GM19438 (cell line): ENCODE measurements around the gene POLR2J.
"Not testable (repeated sequence)": the region's sequence is repeated elsewhere in the genome, so short reads cannot be mapped to it uniquely, and the experiment has no call there.

ENCODE experiments used
- ATAC-seq: cut with Tn5 transposase; IDR thresholded peaks from one replicate; pipeline ENCODE4 v1.9.1; 2021; ENCODE audit warnings: low read depth; ENCODE audit not compliant: unreplicated experiment

POLR2J gene

DNA sequence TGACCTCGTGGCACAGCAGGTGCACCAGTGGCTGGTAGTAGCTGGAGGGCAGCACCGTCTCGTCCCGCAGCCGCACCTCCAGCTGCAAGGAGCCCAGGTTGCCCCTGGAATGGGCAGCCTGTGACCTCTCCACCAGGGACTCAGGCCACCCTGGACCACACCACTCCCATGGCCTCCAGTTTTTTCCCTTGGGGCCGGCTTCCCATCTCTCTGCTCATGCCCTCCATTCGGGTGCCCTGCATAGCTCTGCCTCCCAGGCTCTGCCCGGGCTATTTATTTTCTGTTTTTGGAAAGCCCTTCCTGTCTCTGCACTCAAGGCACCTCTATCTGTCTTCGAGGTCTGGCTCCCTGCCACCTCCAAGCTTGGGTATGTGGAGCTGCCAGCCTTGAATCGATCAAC, 18.1 kb upstream of the POLR2J start:
- not testable (repeated sequence) for ATAC-seq

- peak; percentile 56 for ATAC-seq
Observed at GRCh38 chr7:102494473-102495149, 15.9 kb upstream of the POLR2J start.

DNA sequence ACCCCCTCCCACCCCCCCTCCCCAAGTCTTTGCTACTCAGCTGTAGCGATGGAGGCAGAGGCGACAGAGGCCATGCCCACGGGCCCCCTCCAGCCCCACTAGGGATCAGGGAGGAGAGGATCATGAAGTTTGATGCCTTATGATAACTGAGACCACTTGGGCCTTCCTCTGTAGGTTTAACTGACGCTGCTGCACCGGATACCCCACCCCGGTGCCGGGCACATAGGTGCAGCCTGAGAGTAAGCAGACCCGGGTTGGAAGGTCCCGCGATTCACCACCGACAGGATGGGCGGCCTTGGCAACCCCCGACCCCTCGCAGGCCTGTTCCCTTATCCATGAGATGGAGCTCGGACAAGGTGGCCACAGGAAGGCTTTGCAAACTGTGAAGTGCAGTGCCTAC, 15.3 kb upstream of the POLR2J start:
- ATAC-seq = peak; percentile 7

GRCh38 chr7:102493220-102493935, 14.7 kb upstream of the POLR2J start:
- peak; percentile 28 for ATAC-seq

DNA sequence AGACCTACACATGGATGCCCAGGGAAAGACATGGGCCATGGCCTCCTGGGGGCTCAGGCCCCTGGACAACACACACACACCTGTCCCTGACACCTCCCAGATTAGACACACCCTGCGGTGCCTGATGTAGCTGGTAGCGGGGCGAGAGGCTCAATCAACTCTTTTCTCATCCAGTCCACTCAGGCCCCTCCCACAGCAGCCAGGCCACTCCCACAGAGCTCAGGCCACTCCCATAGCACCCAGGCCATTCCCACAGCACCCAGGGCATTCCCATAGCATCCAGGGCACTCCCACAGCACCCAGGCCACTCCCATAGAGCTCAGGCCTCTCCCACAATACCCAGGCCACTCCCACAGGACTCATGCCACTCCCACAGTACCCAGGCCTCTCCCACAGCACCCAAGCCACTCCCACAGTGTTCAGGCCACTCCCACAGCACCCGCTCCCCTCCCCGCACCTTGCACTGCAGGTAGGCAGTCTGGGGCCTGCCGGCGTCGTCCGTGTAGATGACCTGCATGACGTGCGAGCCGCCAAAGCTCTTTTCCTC, 11.9 kb upstream of the POLR2J start:
- ATAC-seq = peak; percentile 45

GRCh38 chr7:102484317-102484716, 5.6 kb upstream of the POLR2J start:
- ATAC-seq = not testable (repeated sequence)

GRCh38 chr7:102481962-102482361, 3.2 kb upstream of the POLR2J start:
- not testable (repeated sequence) for ATAC-seq

DNA sequence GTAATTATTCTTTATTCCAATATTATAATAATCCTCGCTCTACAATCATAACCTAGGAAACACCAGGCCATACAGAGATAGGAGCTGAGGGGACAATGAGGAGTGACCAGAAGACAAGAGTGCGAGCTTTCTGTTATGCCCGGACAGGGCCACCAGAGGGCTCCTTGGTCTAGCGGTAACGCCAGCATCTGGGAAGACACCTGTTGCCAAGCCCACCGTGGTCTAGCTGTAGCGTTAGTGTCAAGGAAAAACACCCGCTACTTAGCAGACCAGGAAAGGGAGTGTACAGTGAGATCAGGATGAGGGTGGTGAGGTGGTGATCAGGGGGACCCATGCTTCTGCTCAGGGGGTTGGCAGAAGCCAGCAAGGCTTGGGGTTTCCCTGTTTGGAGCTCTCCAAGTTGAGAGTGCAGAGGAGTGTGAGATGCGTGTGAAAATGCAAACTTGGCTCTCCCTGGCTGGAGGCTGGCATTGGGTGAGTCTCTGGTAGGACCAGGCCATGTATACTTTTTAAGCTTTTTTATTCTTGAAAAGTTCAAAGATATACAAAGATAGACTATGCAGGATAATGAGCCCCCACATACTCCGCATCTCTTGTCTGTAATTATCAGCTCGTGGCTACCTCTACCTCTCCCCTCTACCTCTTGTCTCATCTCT, 1.4 kb upstream of the POLR2J start:
- not testable (repeated sequence) for ATAC-seq

DNA sequence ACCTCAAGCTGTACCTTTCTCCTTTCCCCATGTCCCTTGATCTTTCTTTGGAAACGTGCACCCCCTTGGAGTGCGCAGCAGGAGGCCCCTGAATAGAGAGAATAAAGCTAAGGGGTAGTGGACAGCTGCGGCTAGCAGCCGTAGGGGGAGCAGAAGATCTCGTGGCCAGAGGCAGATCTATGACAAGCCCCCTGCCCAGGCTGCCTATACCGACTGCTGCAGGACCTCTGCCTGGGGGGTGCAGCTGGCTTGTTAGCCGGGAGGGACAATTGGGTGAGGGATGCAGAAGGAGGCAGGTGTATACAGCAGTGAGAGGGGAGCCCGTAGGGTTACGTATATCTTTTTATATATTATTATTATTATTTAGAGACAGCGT, 475 bp upstream of the POLR2J start:
- ATAC-seq = peak; percentile 39

- not testable (repeated sequence) for ATAC-seq
Observed at GRCh38 chr7:102474736-102475435, 3.8 kb downstream of the POLR2J start.

DNA sequence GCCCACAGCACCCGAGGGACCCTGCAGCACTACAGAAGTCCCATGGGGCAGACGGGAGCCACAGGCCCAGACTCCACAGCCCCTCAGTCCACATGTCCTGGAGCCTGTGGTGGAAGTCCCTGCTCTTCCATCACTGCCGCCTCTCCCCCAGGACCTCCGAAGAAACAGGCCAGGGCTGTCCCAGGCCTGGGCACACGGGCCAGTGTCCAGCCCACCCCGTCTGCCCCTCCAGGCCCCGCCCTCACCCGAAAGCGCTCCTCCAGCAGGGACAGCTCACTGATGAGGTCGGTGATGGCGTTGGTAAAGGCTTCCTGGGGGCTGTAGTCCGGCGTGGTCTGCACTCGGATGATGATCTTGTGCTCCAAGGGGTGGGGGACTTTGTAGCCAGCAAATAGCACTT, 4.6 kb downstream of the POLR2J start:
- ATAC-seq = not testable (repeated sequence)

GRCh38 chr7:102473271-102473991, 5.3 kb downstream of the POLR2J start:
- no peak for ATAC-seq

GRCh38 chr7:102472126-102473041, 6.3 kb downstream of the POLR2J start:
- ATAC-seq = no peak

- ATAC-seq = no peak
Observed at GRCh38 chr7:102471791-102472125, 7.0 kb downstream of the POLR2J start.

- no peak for ATAC-seq
Observed at GRCh38 chr7:102469972-102470825, 8.5 kb downstream of the POLR2J start.

GRCh38 chr7:102469351-102469971, 9.3 kb downstream of the POLR2J start:
- ATAC-seq = no peak

DNA sequence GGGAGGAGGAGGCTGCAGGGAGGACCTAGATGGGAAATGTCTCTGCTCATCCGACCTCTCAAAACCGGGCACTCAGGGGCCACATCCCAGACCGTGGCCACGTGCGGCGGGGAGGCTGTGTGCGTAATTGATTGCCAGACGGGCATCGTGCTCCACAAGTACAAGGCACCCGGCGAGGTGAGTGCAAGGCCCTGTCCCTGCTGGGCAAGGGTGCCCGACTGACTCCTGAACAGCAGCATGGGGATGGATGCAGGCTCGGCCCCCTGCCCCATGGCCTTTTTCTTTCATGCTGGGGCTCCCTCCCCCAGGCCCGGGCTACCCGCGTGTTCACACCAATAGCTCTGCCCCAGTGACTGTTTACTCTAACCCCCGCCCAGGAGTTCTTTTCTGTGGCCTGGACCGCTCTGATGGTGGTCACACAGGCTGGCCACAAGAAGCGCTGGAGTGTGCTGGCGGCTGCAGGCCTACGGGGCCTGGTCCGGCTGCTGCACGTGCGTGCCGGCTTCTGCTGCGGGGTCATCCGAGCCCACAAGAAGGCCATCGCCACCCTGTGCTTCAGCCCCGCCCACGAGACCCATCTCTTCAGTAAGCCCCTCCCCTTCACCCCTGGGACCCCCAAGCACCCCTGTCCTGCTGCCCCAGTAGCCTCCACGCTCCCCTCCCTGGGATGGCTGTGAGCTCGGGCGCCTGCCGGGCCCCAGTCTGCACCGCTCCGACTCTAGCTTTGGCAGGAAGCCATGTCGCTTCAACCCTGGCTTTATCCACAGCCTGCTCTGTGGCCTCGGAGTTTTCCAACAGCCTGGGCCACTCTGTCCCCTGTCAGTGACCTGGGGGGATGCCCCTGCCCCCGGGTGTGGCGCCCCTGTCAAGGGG, 10.0 kb downstream of the POLR2J start:
- ATAC-seq = no peak
